Neuronal stem cell (in vitro differentiated cells): ENCODE measurements around the gene HIF1A.
A peak's percentile ranks its signal among the peaks of the same experiment; 100 is the strongest.

Experiments used
- DNase-seq: peaks from one replicate; pipeline ENCODE4 v3.0.0-alpha.2; 2013; ENCODE audit warnings: low spot score
- H2AFZ ChIP-seq: one replicate; pipeline ENCODE4 v1.6.1; 2013; ENCODE audit warnings: mild to moderate bottlenecking, low read length, inconsistent platforms
- H2AK5ac ChIP-seq: 2 replicates; pipeline ENCODE4 v1.6.1; 2013; ENCODE audit warnings: low read depth, mild to moderate bottlenecking, inconsistent platforms, low read length, moderate library complexity, mixed read lengths
- H2BK120ac ChIP-seq: 2 replicates; pipeline ENCODE4 v1.6.1; 2013; ENCODE audit warnings: low read depth, mild to moderate bottlenecking, inconsistent platforms, low read length, moderate library complexity, mixed read lengths
- H2BK12ac ChIP-seq: one replicate; pipeline ENCODE4 v1.6.1; 2013; ENCODE audit warnings: low read length, inconsistent platforms
- H2BK15ac ChIP-seq: 2 replicates; pipeline ENCODE4 v1.6.1; 2013; ENCODE audit warnings: mild to moderate bottlenecking, low read length, inconsistent platforms, mixed read lengths
- H2BK5ac ChIP-seq: one replicate; pipeline ENCODE4 v1.6.1; 2013; ENCODE audit warnings: inconsistent platforms, mild to moderate bottlenecking, low read length, moderate library complexity
- H3K14ac ChIP-seq: one replicate; pipeline ENCODE4 v1.6.1; 2013; ENCODE audit warnings: low read length, inconsistent platforms
- H3K18ac ChIP-seq: 2 replicates; pipeline ENCODE4 v1.6.1; 2013; ENCODE audit warnings: low read length, inconsistent platforms
- H3K23ac ChIP-seq: 2 replicates; pipeline ENCODE4 v1.6.1; 2013; ENCODE audit warnings: low read depth, mild to moderate bottlenecking, mixed read lengths, low read length, inconsistent platforms; ENCODE audit not compliant: poor library complexity
- H3K27ac ChIP-seq: replicated peaks from 3 replicates; pipeline ENCODE4 v1.5.1; 2013; ENCODE audit warnings: low read length, inconsistent platforms
- H3K27me3 ChIP-seq, 3 experiments: 2 replicates each; pipeline ENCODE4 v1.6.1; 2013; ENCODE audit warnings: low read length in 3 of 3, mild to moderate bottlenecking in 2 of 3, inconsistent platforms in 1 of 3, low read depth in 1 of 3, mixed read lengths in 1 of 3, moderate library complexity in 1 of 3; ENCODE audit not compliant: control insufficient read depth in 3 of 3, insufficient read depth in 3 of 3
- H3K36me3 ChIP-seq, 2 donors: replicated peaks in 1 of 2; 2 replicates each; pipeline ENCODE4 v1.6.1; 2013; ENCODE audit warnings: low read length in 2 of 2; ENCODE audit not compliant: control insufficient read depth in 2 of 2, insufficient read depth in 2 of 2
- H3K4ac ChIP-seq: 2 replicates; pipeline ENCODE4 v1.6.1; 2013; ENCODE audit warnings: inconsistent platforms, mild to moderate bottlenecking, low read length, moderate library complexity
- H3K4me1 ChIP-seq, 2 donors: 1 replicate in 1 of 2; 2 replicates in 1 of 2; pipeline ENCODE4 v1.6.1; 2013; ENCODE audit warnings: low read length in 2 of 2, low read depth in 1 of 2; ENCODE audit not compliant: control insufficient read depth in 2 of 2, insufficient read depth in 1 of 2
- H3K4me2 ChIP-seq: one replicate; pipeline ENCODE4 v1.6.1; 2013; ENCODE audit warnings: mild to moderate bottlenecking, low read length, inconsistent platforms; ENCODE audit not compliant: insufficient read depth, poor library complexity, severe bottlenecking
- H3K4me3 ChIP-seq, 2 donors: 2 replicates each; pipeline ENCODE4 v1.5.1; 2013; ENCODE audit warnings: low read length in 2 of 2, mild to moderate bottlenecking in 2 of 2, inconsistent platforms in 1 of 2, moderate library complexity in 1 of 2
- H3K79me1 ChIP-seq: one replicate; pipeline ENCODE4 v1.6.1; 2013; ENCODE audit warnings: low read depth, mild to moderate bottlenecking, inconsistent platforms, low read length, moderate library complexity
- H3K9ac ChIP-seq: one replicate; pipeline ENCODE4 v1.6.1; 2013; ENCODE audit warnings: mild to moderate bottlenecking, low read depth, low read length, inconsistent platforms; ENCODE audit not compliant: poor library complexity
- H3K9me3 ChIP-seq, 2 donors: replicated peaks in 1 of 2; 2 replicates each; pipeline versions ENCODE3 to v1.6.1; 2013; ENCODE audit warnings: low read length in 2 of 2, mild to moderate bottlenecking in 2 of 2, inconsistent platforms in 1 of 2, low read depth in 1 of 2, mixed read lengths in 1 of 2, moderate library complexity in 1 of 2; ENCODE audit not compliant: control insufficient read depth in 2 of 2, insufficient read depth in 1 of 2
- H4K8ac ChIP-seq: one replicate; pipeline ENCODE4 v1.6.1; 2013; ENCODE audit warnings: low read depth, mild to moderate bottlenecking, inconsistent platforms, low read length, moderate library complexity
- H4K91ac ChIP-seq: one replicate; pipeline ENCODE4 v1.6.1; 2013; ENCODE audit warnings: low read length, low read depth, mild to moderate bottlenecking, inconsistent platforms; ENCODE audit not compliant: poor library complexity
- WGBS, 2 donors: extraction: QIAGEN DNeasy Blood & Tissue Kit; methylation state at CpG; one replicate each; pipeline ENCODE4 v1.1.7; 2013; ENCODE audit warnings: missing lambda C conversion rate in 2 of 2, mixed read lengths in 1 of 2; ENCODE audit not compliant: insufficient read length in 2 of 2, insufficient replicate concordance in 1 of 2; ENCODE audit errors: extremely low coverage in 2 of 2; 5-methylcytosine and 5-hydroxymethylcytosine counted together

The HIF1A gene

DNA sequence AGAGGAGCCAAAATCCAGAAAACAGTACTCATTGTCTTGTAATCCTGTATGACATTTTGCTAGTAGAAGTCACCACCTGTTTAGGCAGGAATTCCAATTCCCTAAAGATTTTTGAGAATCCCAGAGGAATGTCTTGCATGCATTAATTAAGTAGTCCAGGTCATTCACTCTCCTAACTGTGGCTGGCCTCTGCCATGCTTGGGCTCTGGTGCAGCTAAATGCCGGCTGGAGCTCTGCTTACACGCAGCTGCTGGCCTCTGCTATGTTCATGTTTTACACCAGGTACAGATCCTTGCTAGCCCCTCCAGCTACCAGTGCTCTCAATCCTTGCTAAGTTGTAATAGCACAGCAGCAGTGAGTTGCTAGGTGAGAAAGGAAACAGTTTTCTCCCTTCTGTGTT, 16.3 kb upstream of the HIF1A start:
- H3K36me3 ChIP-seq: no peaks in the 10 kb centered on the region
- H3K9me3 ChIP-seq: no peaks in the 10 kb centered on the region
- no peaks in the 10 kb centered on the region for H3K27me3 ChIP-seq
- no peak overlapping the region for H3K23ac ChIP-seq
- H2AK5ac ChIP-seq: no peak overlapping the region
- WGBS, 2 donors: no CpG with 5 or more reads among the region's 2 CpGs
- H3K79me1 ChIP-seq: no peaks in the 10 kb centered on the region
- H2BK5ac ChIP-seq: no peak overlapping the region
- no peak overlapping the region for H2BK12ac ChIP-seq
- no peak overlapping the region for H2BK15ac ChIP-seq
- peak; percentile 54 for DNase-seq
- H3K4me2 ChIP-seq: no peak overlapping the region
- no peak overlapping the region for H3K9ac ChIP-seq
- no peak overlapping the region for H3K4me3 ChIP-seq
- H3K4ac ChIP-seq: no peak overlapping the region
- H4K8ac ChIP-seq: no peak overlapping the region
- H2AFZ ChIP-seq: peak overlapping the region; percentile 83
- H3K4me1 ChIP-seq: peaks cover 3 to 4% of the 10 kb centered on the region in 2 donors
- H3K14ac ChIP-seq: no peak overlapping the region
- no peak overlapping the region for H2BK120ac ChIP-seq
- H3K27ac ChIP-seq: peak overlapping the region; percentile 96
- no peak overlapping the region for H4K91ac ChIP-seq
- H3K18ac ChIP-seq: no peak overlapping the region

DNA sequence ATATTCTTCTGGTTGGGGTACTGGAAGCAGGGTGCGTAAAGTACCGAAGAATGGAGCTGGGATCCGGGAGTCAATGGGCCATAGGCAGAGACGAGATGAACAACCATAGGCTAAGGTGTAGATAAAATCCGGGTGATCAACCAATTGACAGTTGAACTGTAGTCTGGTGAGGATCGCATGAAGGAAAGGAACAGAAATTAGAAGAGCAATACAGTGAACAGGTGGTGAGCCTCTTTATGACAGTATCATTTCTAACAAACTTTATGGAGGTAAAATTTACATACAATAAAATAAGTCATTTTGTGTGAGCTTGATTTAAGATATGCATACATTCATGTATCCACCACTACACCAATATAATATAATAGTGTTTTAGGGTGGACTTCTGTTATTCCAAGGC, 13.9 kb upstream of the HIF1A start:
- no peak overlapping the region for H3K4me3 ChIP-seq
- H4K8ac ChIP-seq: no peak overlapping the region
- H3K79me1 ChIP-seq: no peaks in the 10 kb centered on the region
- H3K27me3 ChIP-seq: no peaks in the 10 kb centered on the region
- no peak overlapping the region for H2BK12ac ChIP-seq
- no peak overlapping the region for H3K9ac ChIP-seq
- no peaks in the 10 kb centered on the region for H3K9me3 ChIP-seq
- H2AFZ ChIP-seq: no peak overlapping the region
- H3K18ac ChIP-seq: no peak overlapping the region
- H2BK5ac ChIP-seq: no peak overlapping the region
- peaks cover 3 to 4% of the 10 kb centered on the region in 2 donors for H3K4me1 ChIP-seq
- no peak overlapping the region for H3K23ac ChIP-seq
- H2BK120ac ChIP-seq: no peak overlapping the region
- H3K4me2 ChIP-seq: no peak overlapping the region
- no peak overlapping the region for H3K14ac ChIP-seq
- H3K27ac ChIP-seq: no peak overlapping the region
- H2AK5ac ChIP-seq: no peak overlapping the region
- H3K4ac ChIP-seq: no peak overlapping the region
- DNase-seq: no peak
- no peak overlapping the region for H4K91ac ChIP-seq
- no peak overlapping the region for H2BK15ac ChIP-seq
- no CpG with 5 or more reads among the region's 6 CpGs for WGBS, 2 donors
- H3K36me3 ChIP-seq: no peaks in the 10 kb centered on the region

DNA sequence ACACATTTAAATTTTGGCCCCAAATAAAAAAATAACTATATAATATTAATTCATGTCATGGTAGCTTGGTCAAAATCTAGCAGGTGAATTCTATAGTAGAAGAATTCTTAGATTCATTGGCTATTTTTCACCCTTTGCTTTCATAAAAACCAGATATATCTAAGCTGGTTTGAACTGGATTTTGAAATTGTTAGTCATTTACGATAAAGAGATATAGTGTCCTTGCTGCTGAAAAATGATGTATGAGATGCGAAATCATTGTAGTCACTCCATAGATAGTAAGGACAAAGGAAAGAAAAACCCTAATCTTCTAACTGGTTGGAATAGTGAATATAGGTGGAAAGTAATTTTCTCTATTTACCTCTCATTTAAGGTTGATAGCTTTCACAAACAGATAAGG, 12.2 kb upstream of the HIF1A start:
- no peak overlapping the region for H3K4ac ChIP-seq
- no CpG with 5 or more reads among the region's 2 CpGs for WGBS, 2 donors
- H3K27me3 ChIP-seq: no peaks in the 10 kb centered on the region
- H3K14ac ChIP-seq: no peak overlapping the region
- H3K4me3 ChIP-seq: no peak overlapping the region
- H2BK120ac ChIP-seq: no peak overlapping the region
- no peak overlapping the region for H3K9ac ChIP-seq
- H3K9me3 ChIP-seq: no peaks in the 10 kb centered on the region
- H2BK15ac ChIP-seq: no peak overlapping the region
- no peak for DNase-seq
- H4K8ac ChIP-seq: no peak overlapping the region
- no peak overlapping the region for H3K18ac ChIP-seq
- H3K79me1 ChIP-seq: no peaks in the 10 kb centered on the region
- H2BK5ac ChIP-seq: no peak overlapping the region
- no peak overlapping the region for H3K23ac ChIP-seq
- peaks cover 3 to 4% of the 10 kb centered on the region in 2 donors for H3K4me1 ChIP-seq
- no peak overlapping the region for H3K27ac ChIP-seq
- H2AK5ac ChIP-seq: no peak overlapping the region
- no peak overlapping the region for H4K91ac ChIP-seq
- no peak overlapping the region for H2BK12ac ChIP-seq
- H2AFZ ChIP-seq: no peak overlapping the region
- H3K4me2 ChIP-seq: no peak overlapping the region
- H3K36me3 ChIP-seq: no peaks in the 10 kb centered on the region

DNA sequence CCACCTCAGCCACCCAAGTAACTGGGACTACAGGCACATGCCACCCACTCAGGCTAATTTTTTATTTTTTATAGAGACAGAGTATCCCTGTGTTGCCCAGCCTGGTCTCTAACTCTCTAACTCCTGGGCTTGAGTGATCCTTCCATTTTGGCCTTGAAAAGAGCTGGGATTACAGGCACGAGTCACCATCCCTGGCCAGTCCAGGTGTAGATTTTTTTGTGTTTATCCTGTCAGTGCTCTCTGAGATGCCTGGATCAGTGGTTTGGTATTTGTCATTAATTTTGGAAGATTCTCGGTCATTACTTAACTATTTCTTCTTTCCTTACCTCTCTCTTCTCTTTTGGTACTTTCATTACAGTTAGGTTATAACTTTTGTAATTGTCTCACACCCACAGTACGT, 5.3 kb upstream of the HIF1A start:
- DNase-seq: no peak
- Histone ChIP-seq H3K9me3 (no peaks in the 10 kb centered on the region), H3K79me1 (no peaks in the 10 kb centered on the region), H2BK12ac (no peak overlapping the region), H2AFZ (no peak overlapping the region), H4K8ac (no peak overlapping the region), H3K4me2 (no peak overlapping the region), H3K9ac (no peak overlapping the region), H3K36me3 (no peaks in the 10 kb centered on the region), H2BK15ac (no peak overlapping the region), H4K91ac (no peak overlapping the region), H3K27me3 (no peaks in the 10 kb centered on the region), H3K4me1 (peaks cover 3 to 5% of the 10 kb centered on the region in 2 donors), H3K23ac (no peak overlapping the region), H2BK120ac (no peak overlapping the region), H3K18ac (no peak overlapping the region), H2AK5ac (no peak overlapping the region), H3K14ac (no peak overlapping the region), H3K4me3 (no peak overlapping the region), H3K27ac (no peak overlapping the region), H2BK5ac (no peak overlapping the region), H3K4ac (no peak overlapping the region)
- no CpG with 5 or more reads among the region's 3 CpGs for WGBS, 2 donors
